Measurements from ENCODE around the gene SNTB2. TPM values are rescaled to one million over a fixed set of nuclear protein-coding genes. Genes with fewer than 3 reads are reported as not detected.

The SNTB2 gene
- total and polyA plus RNA-seq, 2 of the 8 experiments (the other 6 are each of a cell fraction or from before 2014, with no cell fraction given): 6.0 to 16.1 TPM

DNA sequence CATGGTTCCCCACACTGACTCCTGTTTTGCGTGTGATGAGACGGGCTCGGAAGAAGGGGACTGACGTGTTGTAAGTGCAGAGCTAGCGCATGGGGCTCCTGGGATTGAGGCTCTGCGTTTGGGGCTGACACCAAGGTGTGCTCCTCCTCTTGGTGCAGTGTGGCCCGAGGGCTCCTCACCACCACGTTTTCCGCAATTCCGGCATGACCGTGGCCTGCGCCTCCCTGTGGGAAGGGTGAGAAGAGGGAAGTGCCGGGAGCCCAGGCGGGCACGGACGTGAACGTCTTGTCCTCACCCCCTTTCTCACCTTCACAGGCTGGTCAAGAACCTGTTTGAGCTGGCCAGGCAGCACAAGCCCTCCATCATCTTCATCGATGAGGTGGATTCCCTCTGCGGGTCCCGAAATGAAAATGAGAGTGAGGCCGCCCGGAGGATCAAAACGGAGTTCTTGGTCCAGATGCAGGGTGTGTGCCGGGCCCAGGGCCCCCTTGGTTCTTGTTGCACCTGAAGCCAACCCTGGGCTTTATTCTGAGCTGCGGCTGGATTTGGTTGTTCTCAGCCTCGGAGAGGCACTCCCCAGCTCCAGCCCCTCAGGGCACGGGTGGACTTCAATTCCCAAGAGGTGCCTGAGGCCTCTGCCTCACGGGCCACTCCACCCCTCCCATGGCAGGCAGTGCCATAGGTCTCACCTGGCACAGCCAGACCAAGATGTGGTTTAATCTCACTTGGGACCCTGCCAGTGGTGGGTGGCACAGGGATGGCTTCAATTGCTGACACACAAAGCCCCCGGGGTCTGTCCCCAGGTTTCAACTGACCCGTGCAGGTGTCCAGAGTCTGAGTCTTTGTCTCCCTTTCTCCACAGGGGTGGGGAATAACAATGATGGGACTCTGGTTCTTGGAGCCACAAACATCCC lies 133.1 kb downstream of the SNTB2 start:
- H4K20me1 ChIP-seq (replicated peaks in 1 of 2; ENCODE audit: control insufficient read depth in 1 of 2, insufficient read depth in 2 of 2, low read length in 2 of 2): peaks cover 5 to 30% of the 10 kb centered on the region in 2 experiments
- WGBS, 2 experiments (ENCODE audit: extremely low coverage in 1 of 2, insufficient coverage in 1 of 2, insufficient read length in 1 of 2, insufficient replicate concordance in 2 of 2, low coverage in 1 of 2, low lambda C conversion rate in 2 of 2, missing lambda C conversion rate in 1 of 2): 91% methylated on average over 30 of the region's 30 CpGs; no CpG with 5 or more reads in 1 of the 2 experiments
- no peaks in the 10 kb centered on the region for H3K4me1 ChIP-seq (replicated peaks in 1 of 4; ENCODE audit: control insufficient read depth in 3 of 4, insufficient read depth in 4 of 4, low read length in 3 of 4)
- no peak for FAIRE-seq
- no peaks in the 10 kb centered on the region for H3K27me3 ChIP-seq (replicated peaks in 1 of 4; ENCODE audit: control insufficient read depth in 3 of 4, extremely low read depth in 1 of 4, insufficient read depth in 3 of 4, low read length in 3 of 4)
- H2BK5ac ChIP-seq (ENCODE audit: low read depth, low read length): no peak overlapping the region
- peak overlapping the region; percentile 31; the same call in 1 of the 2 replicates for H4K8ac ChIP-seq (ENCODE audit: extremely low read depth, insufficient read depth, low read length)
- H4K5ac ChIP-seq (ENCODE audit: insufficient read length, low read depth, low read length): no peak overlapping the region
- H2BK15ac ChIP-seq (ENCODE audit: low read length): no peak overlapping the region
- CTCF ChIA-PET (ENCODE audit: partially characterized antibody): no interaction called here
- no peak overlapping the region for H2AK5ac ChIP-seq (ENCODE audit: low read depth, low read length)
- no peaks in the 10 kb centered on the region for H3K9me3 ChIP-seq (ENCODE audit: insufficient read depth in 2 of 2, low read depth in 1 of 2, low read length in 1 of 2)
- no peak overlapping the region for H3K23ac ChIP-seq (ENCODE audit: insufficient read length)
- DNase-seq (ENCODE audit: low read depth in 1 of 2, low spot score in 2 of 2): no peak
- no peak overlapping the region for H3K56ac ChIP-seq (replicated peaks; ENCODE audit: insufficient read length, low read depth, low read length)
- H3K14ac ChIP-seq (ENCODE audit: insufficient read length): no peak overlapping the region
- H3K27ac ChIP-seq (ENCODE audit: low read depth, low read length): no peak overlapping the region
- no peak overlapping the region for H2BK120ac ChIP-seq (replicated peaks; ENCODE audit: low read depth, low read length)
- H2AFZ ChIP-seq (ENCODE audit: low read length): no peak overlapping the region
- POLR2A ChIA-PET (ENCODE audit: partially characterized antibody): interaction anchor here (0.6 to 24.8 kb wide), 5 partner anchors 17 to 136 kb away, joined by 3 to 497 read pairs (median 3); partner anchors contain the start of genes COG8, NIP7, PDF and TMED6
- H3K4me3 ChIP-seq (ENCODE audit: extremely low read depth in 1 of 4, insufficient read depth in 2 of 4, low read depth in 3 of 4, low read length in 4 of 4): no peak overlapping the region
- TF ChIP-seq CREB1 (IDR thresholded peaks at IDR 0.05) (no peak), POLR2A (IDR thresholded peaks at IDR 0.05; ENCODE audit: control extremely low read depth in 1 of 2, low read depth in 2 of 2, low read length in 2 of 2) (0 out of 3 replicates have a peak, but pooled peaks of 1 of the 2 experiments have one; percentile 16)
- H3K79me1 ChIP-seq (ENCODE audit: low read depth, low read length): peaks cover 4% of the 10 kb centered on the region
- no peak overlapping the region for H3K4me2 ChIP-seq (ENCODE audit: insufficient read depth in 1 of 2, low read depth in 2 of 2, low read length in 2 of 2)
- no peak overlapping the region for H4K91ac ChIP-seq (replicated peaks; ENCODE audit: insufficient read length, low read length)
- H3K36me3 ChIP-seq (ENCODE audit: control insufficient read depth in 2 of 4, insufficient read depth in 4 of 4, low read length in 3 of 4): peaks cover 26 to 75% (median 50%) of the 10 kb centered on the region in 4 experiments
- H3K9ac ChIP-seq (replicated peaks in 1 of 4; ENCODE audit: extremely low read depth in 1 of 4, low read depth in 3 of 4, low read length in 3 of 4): no peak overlapping the region
- peaks cover 0 to 22% of the 10 kb centered on the region in 2 experiments; a peak in 3 of 4 replicates for H3K79me2 ChIP-seq (ENCODE audit: control insufficient read depth in 1 of 2, insufficient read depth in 2 of 2, low read length in 2 of 2)
- H3K18ac ChIP-seq (ENCODE audit: extremely low read depth, low read length): no peak overlapping the region
- H2BK12ac ChIP-seq (ENCODE audit: low read depth, low read length): no peak overlapping the region
- H3K23me2 ChIP-seq (ENCODE audit: low read depth, low read length): no peaks in the 10 kb centered on the region; the same call in 1 of the 2 replicates
- H3K4ac ChIP-seq (replicated peaks; ENCODE audit: insufficient read length, low read depth, low read length): no peak overlapping the region
- no peak overlapping the region for H2BK20ac ChIP-seq (ENCODE audit: low read length)
